Mammary epithelial cell (primary cell): ENCODE data around the gene EPS8L2.

Experiments used
- CTCF ChIP-seq, 2 donors: IDR thresholded peaks in 1 of 2; conservative IDR thresholded peaks in 1 of 2; 2 replicates each; pipeline ENCODE4 v1.5.1; 2011 to 2012; ENCODE audit warnings: inconsistent platforms in 2 of 2, low read length in 2 of 2, mild to moderate bottlenecking in 2 of 2, control low read depth in 1 of 2, low read depth in 1 of 2; ENCODE audit not compliant: insufficient read depth in 1 of 2; ENCODE audit errors: extremely low read depth in 1 of 2
- EZH2 ChIP-seq: IDR thresholded peaks from 2 replicates; pipeline ENCODE4 v1.6.1; 2012; ENCODE audit warnings: low read length, inconsistent platforms, borderline replicate concordance

- no peak for TF ChIP-seq EZH2
- TF ChIP-seq CTCF (conservative IDR thresholded peaks at IDR 0.05 in 1 of 2, IDR thresholded peaks at IDR 0.05 in 1 of 2; ENCODE audit: extremely low read depth in 1 of 2, insufficient read depth in 1 of 2, low read depth in 1 of 2, low read length in 2 of 2), result peak; percentile 36 to 62
Observed at GRCh38 chr11:765025-765801, 59.2 kb downstream of the EPS8L2 start.
